K562 (cell line): ENCODE results near the gene SH3BGR. TPM values are rescaled to one million over a fixed set of nuclear protein-coding genes. Genes with fewer than 3 reads are reported as not detected.
A peak's percentile ranks its signal among the peaks of the same experiment; 100 is the strongest.

Experiments used
- AFF4 ChIP-seq: sonication (generic); formaldehyde crosslinking; IDR thresholded peaks from 2 replicates; pipeline ENCODE4 v1.8.0; 2023; ENCODE audit warnings: mild to moderate bottlenecking, missing genetic modification reagents
- ATF7 ChIP-seq: fragments of 450-650 bp; IDR thresholded peaks from 2 replicates; pipeline ENCODE4 v1.7.1; 2014; ENCODE audit warnings: mild to moderate bottlenecking, moderate library complexity
- DACH1 ChIP-seq: fragments of 450-650 bp; IDR thresholded peaks from 2 replicates; pipeline ENCODE4 v1.6.1; 2018; ENCODE audit not compliant: partially characterized antibody
- ZBTB17 ChIP-seq: fragments of 450-650 bp; formaldehyde crosslinking; IDR thresholded peaks from 2 replicates; pipeline ENCODE4 v1.4.0; 2020; ENCODE audit warnings: mild to moderate bottlenecking
- ZNF239 ChIP-seq: fragments of 250-450 bp; sonication (Bioruptor Pico); IDR thresholded peaks from 2 replicates; pipeline ENCODE4 v1.4.0; 2020; ENCODE audit warnings: mild to moderate bottlenecking
- ZNF699 ChIP-seq: fragments of 250-450 bp; sonication (Bioruptor Pico); IDR thresholded peaks from 2 replicates; pipeline ENCODE4 v1.8.0; 2021; ENCODE audit warnings: mild to moderate bottlenecking, moderate library complexity; ENCODE audit not compliant: insufficient replicate concordance
- polyA plus RNA-seq, 8 experiments: library from polyadenylated mRNA; depleted of rRNA in 4 of 8; stranded (reverse) in 5 of 8; unstranded in 3 of 8; fragments of >200 nt; fragmentation: Nextera tagmentation in 2 of 8; fragmentation: Illumina TruSeq in 1 of 8; extraction: Ambion mirVana in 2 of 8; extraction: Trizol in 1 of 8; gene quantifications; 2 replicates each; pipeline versions ENCODE4 v1.2.1 to v1.2.3, GENCODE V29; 2011 to 2014; ENCODE audit warnings: inconsistent platforms in 1 of 8, missing spikeins in 1 of 8
- total RNA-seq, 7 experiments: library from RNA; depleted of rRNA in 6 of 7; stranded (reverse); fragments of >200 nt in 6 of 7; fragmentation: Illumina TruSeq in 2 of 7; extraction: Trizol in 2 of 7; gene quantifications; 2 replicates each; pipeline versions ENCODE4 v1.2.1 to v1.2.3, GENCODE V29; 2011 to 2021; ENCODE audit warnings: low replicate concordance in 1 of 7
- TF ChIP-seq, protein P1 (sequence below), 2 experiments: fragments of 450-650 bp; IDR thresholded peaks; 2 replicates each; pipeline ENCODE4 v1.6.1; 2016; ENCODE audit warnings: mild to moderate bottlenecking in 2 of 2, borderline replicate concordance in 1 of 2, low read depth in 1 of 2, moderate library complexity in 1 of 2
- TF ChIP-seq, protein P2 (sequence below): fragments of 450-650 bp; formaldehyde crosslinking; IDR thresholded peaks from 2 replicates; pipeline ENCODE4 v1.4.0; 2022; ENCODE audit warnings: mild to moderate bottlenecking, moderate library complexity
- TF ChIP-seq, protein P3 (sequence below): fragments of 250-450 bp; sonication (Bioruptor Pico); IDR thresholded peaks from 2 replicates; pipeline ENCODE4 v1.8.0; 2022; ENCODE audit warnings: inconsistent platforms

The SH3BGR gene
- total and polyA plus RNA-seq, 9 of the 15 experiments (the other 6 are each of a cell fraction or from before 2014, with no cell fraction given) = 6.6 to 42.9 (median 25.6) TPM

DNA sequence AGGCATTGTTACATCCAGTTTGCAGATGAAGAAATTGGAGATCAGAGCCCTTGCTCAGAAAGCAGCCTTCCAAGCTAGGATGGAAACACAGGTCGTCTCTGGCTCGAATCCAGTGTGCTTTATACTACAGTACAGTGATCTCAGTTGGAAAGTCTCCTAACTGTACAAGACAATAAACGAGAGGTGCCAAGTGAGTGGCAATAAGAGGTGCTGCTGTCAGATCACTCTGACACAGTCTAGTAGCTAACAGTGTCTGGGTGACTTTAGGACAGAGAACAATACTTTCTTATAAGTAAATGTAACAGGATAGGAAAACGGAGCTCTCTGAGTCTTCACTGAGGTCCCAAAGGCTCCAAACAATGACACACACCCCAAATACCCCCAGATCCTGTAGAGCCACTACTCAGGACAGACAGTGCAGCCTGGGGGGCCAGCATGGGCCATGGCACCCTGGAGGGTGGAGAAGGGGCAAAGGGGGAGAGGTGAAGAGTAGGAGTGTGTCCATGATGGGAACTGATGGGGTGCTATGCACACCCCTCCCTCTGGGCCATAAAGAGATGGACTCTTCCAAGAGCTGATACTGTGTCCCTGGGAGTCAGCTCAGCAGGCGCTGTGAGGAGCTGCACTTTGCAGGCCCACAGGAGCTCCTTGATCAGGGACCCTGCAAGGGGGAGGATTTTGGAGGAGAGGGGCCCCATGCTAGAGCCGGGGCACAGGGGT is 3.3 kb downstream of the SH3BGR start (continued):
- TF ChIP-seq, protein P1, sequence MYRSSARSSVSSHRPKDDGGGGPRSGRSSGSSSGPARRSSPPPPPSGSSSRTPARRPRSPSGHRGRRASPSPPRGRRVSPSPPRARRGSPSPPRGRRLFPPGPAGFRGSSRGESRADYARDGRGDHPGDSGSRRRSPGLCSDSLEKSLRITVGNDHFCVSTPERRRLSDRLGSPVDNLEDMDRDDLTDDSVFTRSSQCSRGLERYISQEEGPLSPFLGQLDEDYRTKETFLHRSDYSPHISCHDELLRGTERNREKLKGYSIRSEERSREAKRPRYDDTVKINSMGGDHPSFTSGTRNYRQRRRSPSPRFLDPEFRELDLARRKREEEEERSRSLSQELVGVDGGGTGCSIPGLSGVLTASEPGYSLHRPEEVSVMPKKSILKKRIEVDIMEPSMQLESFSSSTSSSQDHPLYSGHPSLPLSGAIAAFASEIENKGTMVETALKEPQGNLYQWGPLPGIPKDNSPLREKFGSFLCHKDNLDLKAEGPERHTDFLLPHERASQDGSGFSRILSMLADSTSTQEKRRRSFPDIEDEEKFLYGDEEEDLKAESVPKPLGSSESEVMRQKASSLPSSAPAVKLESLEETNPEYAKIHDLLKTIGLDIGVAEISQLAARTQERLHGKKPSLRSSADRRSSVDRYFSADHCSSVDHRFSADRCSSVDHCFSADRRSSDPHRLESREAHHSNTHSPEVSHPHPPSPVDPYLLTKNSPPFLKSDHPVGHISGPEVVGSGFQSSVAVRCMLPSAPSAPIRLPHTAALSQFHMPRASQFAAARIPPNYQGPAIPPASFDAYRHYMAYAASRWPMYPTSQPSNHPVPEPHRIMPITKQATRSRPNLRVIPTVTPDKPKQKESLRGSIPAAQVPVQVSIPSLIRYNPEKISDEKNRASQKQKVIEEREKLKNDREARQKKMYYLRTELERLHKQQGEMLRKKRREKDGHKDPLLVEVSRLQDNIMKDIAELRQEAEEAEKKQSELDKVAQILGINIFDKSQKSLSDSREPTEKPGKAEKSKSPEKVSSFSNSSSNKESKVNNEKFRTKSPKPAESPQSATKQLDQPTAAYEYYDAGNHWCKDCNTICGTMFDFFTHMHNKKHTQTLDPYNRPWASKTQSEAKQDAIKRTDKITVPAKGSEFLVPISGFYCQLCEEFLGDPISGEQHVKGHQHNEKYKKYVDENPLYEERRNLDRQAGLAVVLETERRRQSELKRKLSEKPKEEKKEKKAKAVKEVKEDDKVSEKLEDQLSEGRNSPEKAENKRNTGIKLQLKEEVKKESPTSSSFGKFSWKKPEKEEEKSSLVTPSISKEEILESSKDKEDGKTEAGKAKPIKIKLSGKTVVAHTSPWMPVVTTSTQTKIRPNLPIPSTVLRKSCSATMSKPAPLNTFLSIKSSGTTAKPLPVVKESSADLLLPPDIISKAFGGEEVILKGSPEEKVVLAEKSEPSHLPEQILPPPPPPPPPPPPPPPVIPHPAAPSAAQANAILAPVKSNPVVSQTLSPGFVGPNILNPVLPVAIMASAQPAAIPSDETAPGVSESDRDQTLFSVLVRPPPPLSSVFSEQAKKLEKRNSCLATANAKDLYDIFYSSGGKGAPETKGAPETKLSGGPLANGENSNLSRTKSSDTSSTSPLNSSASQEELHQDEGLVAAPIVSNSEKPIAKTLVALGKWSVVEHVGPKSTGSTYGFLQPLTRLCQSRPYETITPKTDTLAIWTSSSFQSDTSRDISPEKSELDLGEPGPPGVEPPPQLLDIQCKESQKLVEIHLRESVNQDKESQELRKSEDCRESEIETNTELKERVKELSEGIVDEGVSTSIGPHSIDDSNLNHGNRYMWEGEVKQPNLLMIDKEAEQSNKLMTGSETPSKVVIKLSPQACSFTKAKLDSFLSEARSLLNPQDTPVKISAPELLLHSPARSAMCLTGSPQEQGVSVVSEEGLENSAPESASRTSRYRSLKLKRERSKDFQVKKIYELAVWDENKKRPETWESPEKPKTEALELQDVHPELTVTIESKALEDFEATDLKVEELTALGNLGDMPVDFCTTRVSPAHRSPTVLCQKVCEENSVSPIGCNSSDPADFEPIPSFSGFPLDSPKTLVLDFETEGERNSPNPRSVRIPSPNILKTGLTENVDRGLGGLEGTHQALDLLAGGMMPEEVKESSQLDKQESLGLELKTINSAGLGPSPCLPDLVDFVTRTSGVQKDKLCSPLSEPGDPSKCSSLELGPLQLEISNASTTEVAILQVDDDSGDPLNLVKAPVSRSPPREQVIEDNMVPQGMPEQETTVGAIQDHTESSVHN (IDR thresholded peaks at IDR 0.05; ENCODE audit: borderline replicate concordance in 1 of 2, low read depth in 1 of 2) = no peak
- TF ChIP-seq AFF4 (CRISPR knock-in tag) (0 out of 2 replicates have a peak, but pooled peaks have one; percentile 30), ZNF239 (0 out of 2 replicates have a peak, but pooled peaks have one; percentile 51), ZNF699 (CRISPR knock-in tag) (no peak), ATF7 (peak; percentile 59; the same call in 1 of the 2 replicates), DACH1 (no peak), ZBTB17 (CRISPR knock-in tag) (0 out of 2 replicates have a peak, but pooled peaks have one; percentile 36)
- TF ChIP-seq, protein P2, sequence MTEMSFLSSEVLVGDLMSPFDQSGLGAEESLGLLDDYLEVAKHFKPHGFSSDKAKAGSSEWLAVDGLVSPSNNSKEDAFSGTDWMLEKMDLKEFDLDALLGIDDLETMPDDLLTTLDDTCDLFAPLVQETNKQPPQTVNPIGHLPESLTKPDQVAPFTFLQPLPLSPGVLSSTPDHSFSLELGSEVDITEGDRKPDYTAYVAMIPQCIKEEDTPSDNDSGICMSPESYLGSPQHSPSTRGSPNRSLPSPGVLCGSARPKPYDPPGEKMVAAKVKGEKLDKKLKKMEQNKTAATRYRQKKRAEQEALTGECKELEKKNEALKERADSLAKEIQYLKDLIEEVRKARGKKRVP (CRISPR knock-in tag) = 0 out of 2 replicates have a peak, but pooled peaks have one; percentile 17
- TF ChIP-seq, protein P3, sequence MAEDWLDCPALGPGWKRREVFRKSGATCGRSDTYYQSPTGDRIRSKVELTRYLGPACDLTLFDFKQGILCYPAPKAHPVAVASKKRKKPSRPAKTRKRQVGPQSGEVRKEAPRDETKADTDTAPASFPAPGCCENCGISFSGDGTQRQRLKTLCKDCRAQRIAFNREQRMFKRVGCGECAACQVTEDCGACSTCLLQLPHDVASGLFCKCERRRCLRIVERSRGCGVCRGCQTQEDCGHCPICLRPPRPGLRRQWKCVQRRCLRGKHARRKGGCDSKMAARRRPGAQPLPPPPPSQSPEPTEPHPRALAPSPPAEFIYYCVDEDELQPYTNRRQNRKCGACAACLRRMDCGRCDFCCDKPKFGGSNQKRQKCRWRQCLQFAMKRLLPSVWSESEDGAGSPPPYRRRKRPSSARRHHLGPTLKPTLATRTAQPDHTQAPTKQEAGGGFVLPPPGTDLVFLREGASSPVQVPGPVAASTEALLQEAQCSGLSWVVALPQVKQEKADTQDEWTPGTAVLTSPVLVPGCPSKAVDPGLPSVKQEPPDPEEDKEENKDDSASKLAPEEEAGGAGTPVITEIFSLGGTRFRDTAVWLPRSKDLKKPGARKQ (CRISPR knock-in tag) = no peak
